NB4 (cell line): ENCODE results near the gene PRR7.
A peak's percentile ranks its signal among the peaks of the same experiment; 100 is the strongest.

Experiments used
- DNase-seq: peaks from one replicate; pipeline ENCODE4 v3.0.0; 2010; ENCODE audit warnings: low read depth
- H3K4me3 ChIP-seq: one replicate; pipeline ENCODE4 v1.5.1; 2011; ENCODE audit warnings: mild to moderate bottlenecking, low read depth, low read length, moderate library complexity
- CTCF ChIP-seq: IDR thresholded peaks from one replicate; pipeline ENCODE4 v1.5.1; 2012; ENCODE audit warnings: low read depth, low read length
- MAX ChIP-seq: IDR thresholded peaks from 2 replicates; pipeline ENCODE4 v1.6.1; 2011; ENCODE audit warnings: low read depth, low read length
- MYC ChIP-seq: IDR thresholded peaks from 2 replicates; pipeline ENCODE4 v1.6.1; 2011; ENCODE audit warnings: low read depth, low read length
- POLR2A ChIP-seq: IDR thresholded peaks from 2 replicates; pipeline ENCODE4 v1.6.1; 2011; ENCODE audit warnings: mild to moderate bottlenecking; ENCODE audit not compliant: insufficient read length; ENCODE audit errors: extremely low read depth

PRR7 gene

GRCh38 chr5:177471610-177472356 lies 25.2 kb downstream of the PRR7 start:
- H3K4me3 ChIP-seq, result peak overlapping the region; percentile 47
- no peak for DNase-seq
- TF ChIP-seq CTCF (no peak), MAX (no peak), MYC (no peak), POLR2A (no peak)

GRCh38 chr5:177472460-177473442 lies 26.1 kb downstream of the PRR7 start:
- DNase-seq, result peak; percentile 81
- peak overlapping the region; percentile 47 for H3K4me3 ChIP-seq
- TF ChIP-seq POLR2A (peak; percentile 30), CTCF (no peak), MYC (0 out of 2 replicates have a peak, but pooled peaks have one; percentile 48), MAX (peak; percentile 46)

GRCh38 chr5:177473443-177474001 lies 26.9 kb downstream of the PRR7 start, which contains the start of gene DBN1:
Gene DBN1 (minus strand): TSS chr5:177473634. CDS start chr5:177473521, 113 bp downstream.
- TF ChIP-seq MYC (no peak), POLR2A (peak; percentile 22), MAX (no peak)
- peak within 1 kb of the TSS; percentile 47 for H3K4me3 ChIP-seq
- peak; percentile 62 for DNase-seq

- no peak for TF ChIP-seq CTCF
- TF ChIP-seq MYC, result no peak
- TF ChIP-seq POLR2A, result no peak
- TF ChIP-seq MAX, result no peak
- no peak overlapping the region for H3K4me3 ChIP-seq
- no peak for DNase-seq
Observed at GRCh38 chr5:177474002-177474476, 27.4 kb downstream of the PRR7 start.

GRCh38 chr5:177474846-177475562 lies 28.4 kb downstream of the PRR7 start:
- H3K4me3 ChIP-seq, result no peak overlapping the region
- DNase-seq, result no peak
- no peak for TF ChIP-seq CTCF
- TF ChIP-seq MYC, result no peak
- TF ChIP-seq MAX, result no peak
- TF ChIP-seq POLR2A, result no peak
